GM21717 (cell line): Measurements from ENCODE around the gene TBL3.
"Not testable (repeated sequence)": the region's sequence is repeated elsewhere in the genome, so short reads cannot be mapped to it uniquely, and the experiment has no call there.

ENCODE experiments used
- ATAC-seq: cut with Tn5 transposase; IDR thresholded peaks from one replicate; pipeline ENCODE4 v1.9.1; 2021; ENCODE audit warnings: mild to moderate bottlenecking, moderate library complexity; ENCODE audit not compliant: unreplicated experiment

Gene TBL3

DNA sequence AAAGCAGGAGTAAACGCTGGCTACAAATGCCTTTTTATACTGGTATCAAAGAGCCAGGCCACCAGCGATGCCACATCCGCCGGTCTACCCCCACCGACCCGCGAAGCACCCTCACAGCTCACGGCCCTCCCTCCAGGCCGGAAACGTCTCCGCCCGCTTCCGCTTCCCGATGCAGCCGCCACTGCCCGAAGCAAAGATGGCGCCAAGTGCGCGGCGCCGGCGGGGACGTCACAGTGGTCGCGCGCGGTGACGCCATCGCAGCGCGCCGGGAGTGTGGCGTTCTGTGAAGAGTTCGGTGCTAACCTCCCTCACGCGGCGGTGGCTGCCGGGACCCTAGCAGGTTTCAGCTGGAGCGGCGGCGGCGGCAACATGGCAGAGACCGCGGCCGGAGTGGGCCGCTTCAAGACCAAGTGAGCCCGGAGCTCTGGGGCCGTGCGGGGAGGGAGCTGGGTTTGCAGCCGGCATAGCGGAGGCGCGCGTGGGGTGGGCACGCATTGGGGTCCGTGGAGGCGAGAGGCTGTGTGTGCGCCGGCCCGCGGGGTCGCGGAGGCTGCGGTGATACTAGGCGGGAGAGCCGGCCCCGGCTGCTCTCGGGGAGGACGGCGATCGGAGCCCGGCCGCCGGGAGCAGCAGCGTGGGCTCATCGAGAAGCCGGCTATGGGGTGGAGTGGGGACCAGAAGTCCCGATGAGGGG lies at the start of gene TBL3:
Gene TBL3, plus strand, starts transcription at position 258 of the 694 bp plus-strand sequence. Its CDS starts 112 bp downstream, at position 370.
- ATAC-seq = peak; percentile 57

DNA sequence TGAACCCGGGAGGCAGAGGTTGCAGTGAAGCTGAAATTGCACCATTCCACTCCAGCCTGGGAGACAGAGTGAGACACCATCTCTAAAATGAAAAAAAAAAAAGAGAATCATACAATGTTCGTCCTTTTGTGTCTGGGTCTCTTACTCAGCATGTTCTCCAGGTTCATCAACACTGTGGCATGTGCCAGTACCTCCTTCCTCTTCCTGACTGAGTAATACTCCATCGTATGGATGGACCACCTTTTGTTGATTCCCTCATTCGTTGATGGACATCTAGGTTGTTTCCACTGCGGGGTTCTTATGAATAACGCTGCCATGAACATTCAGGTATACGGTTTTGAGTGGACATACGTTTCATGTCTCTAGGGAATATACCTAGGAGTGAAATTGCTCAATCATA lies 49.5 kb upstream of the TBL3 start:
- no peak for ATAC-seq

DNA sequence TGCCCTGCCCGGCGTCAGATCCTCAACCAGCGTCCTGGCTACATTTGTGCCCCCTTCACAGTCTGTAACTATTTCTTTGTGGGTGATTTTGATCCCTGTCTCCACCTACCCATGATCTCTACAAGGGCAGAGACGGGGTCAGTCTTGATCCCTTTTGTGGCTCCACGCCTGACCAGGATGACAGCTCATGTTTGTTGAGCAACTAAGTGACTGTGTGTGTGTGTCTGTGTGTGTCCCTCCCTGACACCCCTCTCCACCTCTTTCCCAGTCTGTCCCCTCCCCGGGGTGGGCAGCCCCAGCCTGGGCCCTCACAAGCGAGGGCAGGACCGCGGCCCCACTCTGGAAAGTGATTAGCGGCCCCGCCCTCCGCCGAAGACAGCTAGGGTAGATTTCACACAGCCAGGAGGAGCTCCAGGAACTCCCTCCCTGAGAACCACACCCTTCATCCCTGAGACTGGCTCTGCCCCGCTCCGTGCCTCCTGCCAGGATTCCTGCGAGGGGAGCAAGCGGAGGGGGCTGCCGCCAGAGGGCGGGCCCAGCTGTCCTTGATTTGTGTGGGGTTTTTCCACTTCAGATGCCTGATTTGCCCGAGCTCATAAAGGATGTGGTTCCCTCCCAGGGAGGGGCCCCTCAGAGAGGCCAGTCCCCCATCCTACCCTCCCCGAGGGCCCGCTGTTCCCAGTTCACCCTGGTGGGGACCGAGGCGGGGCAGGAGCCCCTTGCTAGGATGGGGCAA lies 48.4 kb upstream of the TBL3 start:
- no peak for ATAC-seq

DNA sequence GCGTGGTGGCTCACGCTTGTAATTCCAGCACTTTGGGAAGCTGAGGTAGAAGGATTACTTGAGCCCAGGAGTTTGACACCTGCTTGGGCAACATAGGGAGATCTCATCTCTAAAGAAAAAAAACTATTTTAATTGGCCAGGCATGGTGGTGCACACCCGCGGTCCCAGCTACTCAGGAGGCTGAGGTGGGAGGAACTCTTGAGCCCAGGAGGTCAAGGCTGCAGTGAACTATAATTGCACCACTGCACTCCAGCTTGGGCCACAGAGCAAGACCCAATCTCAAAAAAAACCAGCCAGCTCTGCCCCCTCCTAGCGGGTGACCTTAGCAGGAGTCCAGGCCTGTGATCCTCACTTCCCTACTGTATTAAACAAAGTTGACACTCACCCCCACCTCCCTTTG lies 47.8 kb upstream of the TBL3 start:
- ATAC-seq = no peak

DNA sequence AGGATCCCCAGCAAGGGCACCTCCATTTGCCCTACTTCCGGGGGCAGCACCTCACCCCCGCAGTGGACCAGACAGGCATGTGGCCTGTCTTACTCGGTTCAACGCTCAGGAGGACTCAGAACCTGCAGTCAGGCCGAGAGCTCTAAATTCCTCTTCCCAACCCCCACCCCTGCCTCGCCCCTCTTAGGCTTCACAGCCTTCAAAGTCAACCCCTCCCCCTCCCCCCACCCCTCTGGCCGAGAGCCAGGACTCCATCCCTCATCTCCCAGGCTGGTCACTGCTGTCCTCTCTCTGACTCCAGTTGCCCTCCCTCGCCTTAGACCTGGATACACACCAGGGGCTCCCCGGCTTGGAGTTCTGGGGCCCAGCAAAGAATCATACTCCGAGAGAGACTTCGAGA lies 45.6 kb upstream of the TBL3 start:
- no peak for ATAC-seq

DNA sequence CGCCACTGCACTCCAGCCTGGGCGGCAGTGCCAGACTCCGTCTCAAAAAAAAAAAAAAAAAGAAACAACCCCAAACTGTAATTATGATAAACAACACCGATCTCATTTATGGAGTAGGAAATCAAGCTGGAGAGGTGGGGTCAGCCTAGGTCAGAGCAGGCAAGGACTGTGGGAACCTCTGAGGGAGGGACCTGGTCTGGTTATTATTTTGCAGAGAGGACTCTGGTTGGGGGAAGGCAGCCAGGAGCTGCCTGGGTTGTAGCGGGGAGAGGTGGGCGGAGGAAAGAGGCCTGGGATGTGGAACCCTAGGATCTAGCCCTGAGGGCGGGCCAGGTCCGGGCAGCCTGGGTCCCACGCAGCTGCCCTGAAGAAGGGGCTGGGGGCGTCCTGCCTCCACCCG lies 42.7 kb upstream of the TBL3 start:
- no peak for ATAC-seq

DNA sequence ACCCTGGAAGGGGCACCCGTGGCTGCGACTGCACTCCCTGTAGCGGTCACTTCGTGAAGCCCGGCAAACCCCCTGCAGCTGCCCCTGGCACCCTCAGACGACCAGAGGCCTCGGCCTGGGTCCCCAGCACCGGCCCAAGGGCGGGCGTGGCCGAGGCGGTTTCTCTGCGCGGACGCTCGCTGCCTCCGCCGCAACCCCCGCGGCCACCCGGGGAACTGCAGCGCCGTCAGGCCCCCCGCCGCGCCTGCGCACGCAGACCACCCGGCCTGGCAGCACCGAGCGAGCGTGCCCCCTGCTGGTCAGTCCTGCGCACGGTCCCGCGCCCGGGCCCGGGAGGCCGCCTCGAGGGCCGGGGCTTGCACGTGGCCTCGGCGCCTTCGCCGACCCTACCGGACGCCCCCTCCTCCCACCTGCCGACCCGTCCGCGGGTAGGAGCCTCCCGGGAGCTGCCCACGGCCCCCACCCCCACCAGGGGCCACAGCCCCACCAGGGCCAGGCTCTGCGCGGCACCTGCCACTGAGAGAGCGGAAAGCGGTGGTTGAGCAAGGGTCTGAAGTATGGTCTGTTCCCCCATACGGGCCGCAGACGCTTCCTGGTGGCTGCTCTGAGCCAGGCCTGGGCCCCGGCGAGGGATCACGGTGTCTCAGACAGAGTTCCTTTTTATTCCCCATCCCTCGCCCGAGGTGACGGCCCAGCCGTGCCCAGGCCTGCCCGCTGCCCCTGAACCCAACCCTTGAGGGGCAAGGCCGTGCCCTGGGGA lies 42.1 kb upstream of the TBL3 start:
- peak; percentile 80 for ATAC-seq

DNA sequence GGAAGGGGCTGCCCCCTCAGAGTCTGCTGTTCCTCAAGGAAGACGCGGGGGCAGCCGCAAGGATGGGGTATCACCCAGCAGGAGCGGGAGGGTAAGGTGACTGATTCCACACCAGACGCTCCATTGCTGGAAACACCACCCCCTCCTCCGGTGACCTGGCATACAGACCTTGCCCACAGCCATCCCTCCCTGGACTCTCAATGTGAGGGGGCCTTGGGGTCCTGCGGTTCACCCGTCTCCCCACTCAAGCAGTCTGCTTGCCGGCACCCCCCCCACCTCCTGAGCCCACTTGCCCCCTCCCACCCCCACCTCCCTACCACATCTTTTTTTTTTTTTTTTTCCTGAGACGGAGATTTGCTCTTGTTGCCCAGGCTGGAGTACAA lies 41.5 kb upstream of the TBL3 start:
- no peak for ATAC-seq

DNA sequence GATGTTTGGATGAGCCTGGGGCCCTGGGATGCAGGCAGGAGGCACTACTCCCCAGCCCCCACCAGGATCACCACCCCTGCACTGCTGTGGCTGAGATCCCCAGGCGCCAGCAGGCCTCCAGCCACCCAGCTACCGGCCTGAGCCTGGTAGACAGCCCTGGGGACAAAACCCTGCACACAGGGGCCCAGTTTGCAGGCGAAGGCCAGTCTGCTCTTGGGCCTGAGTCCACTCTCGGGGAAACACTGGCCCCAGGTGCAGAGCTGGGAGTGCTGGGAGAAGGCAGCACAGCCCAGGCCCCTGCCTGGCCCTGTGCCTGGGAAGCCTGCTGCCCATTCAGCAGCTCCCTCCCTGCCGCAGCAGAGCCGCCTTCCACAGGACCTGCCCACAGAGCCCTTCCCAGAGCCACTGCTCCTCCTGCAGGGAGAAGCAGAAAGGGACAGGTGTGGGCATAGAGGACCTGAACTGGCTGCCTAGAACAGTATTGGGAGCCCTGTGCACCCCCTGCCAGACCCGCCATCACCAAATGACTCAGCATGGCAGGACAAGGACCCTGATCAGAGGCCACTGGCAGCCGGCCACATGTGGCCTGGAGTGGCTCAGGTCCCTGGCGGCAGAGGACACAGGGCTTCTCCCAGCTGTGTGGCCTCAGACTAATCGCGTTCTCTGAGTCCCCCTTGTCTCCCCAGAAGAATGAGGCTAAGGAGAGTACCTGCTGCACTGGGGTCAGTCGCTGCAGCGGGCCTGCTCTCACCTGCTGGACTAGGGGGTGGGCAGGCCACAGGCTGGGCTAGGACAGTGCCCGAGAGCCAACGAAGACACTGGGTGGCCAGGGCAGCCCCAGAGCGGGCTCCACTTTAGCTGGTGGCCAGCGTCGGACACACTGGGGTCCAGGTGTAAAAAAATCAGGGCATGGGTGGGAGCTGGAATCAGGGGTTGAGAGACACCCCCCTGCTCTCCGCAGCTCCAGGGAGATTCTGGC lies 39.5 kb upstream of the TBL3 start:
- no peak for ATAC-seq

DNA sequence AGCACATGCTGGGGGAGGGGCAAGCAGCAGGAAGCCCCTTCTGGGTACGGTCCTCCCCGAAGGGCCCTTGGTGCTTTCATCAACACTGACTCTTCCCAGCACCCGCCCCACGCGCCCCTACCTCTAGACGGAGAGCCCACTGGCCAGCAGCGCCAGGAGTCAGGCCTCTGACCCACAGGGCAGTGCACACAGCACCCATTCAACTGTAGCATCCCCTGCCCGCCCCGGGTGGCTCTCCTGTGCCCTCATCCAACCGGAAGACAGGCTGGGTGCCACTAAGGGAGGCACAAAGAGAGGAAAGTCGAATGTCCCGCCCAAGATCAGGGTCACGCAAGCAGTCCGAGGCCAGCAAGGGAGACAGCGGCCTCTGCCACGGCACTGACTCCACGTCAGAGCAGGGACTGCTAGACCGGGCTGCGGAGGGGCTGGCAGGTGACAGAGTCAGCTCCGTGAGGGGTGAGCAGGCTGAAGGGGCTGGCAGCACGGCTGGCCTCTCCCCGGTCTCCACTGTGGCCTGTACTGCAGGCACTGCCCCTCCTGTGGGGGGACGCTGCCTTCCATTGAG lies 38.7 kb upstream of the TBL3 start:
- no peak for ATAC-seq

DNA sequence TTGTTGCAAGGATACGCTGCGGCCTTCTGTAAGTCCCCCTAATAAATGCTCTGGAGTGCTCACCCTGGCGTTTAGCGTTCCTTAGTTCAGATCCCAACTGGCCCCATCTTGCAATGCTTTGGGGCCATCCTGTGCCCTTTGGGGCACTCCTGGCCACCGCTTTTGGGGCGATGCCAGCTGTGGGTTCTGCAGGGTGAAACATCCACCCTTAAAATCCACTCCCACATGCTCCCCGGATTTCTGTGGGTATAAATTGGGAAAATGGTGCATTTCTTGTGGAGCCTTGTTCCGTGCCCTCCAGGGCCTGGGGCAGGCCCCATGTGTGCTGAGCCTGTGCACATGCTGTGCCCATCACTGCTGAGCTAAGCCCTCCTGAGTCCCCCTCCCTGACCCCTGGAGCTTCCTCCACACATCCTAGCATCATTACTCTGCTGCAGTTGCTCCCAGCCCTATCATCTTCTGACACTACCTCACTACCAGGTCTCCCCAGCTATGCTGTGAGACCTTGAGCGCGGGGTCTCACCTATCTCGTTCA lies 34.8 kb upstream of the TBL3 start:
- ATAC-seq = no peak

DNA sequence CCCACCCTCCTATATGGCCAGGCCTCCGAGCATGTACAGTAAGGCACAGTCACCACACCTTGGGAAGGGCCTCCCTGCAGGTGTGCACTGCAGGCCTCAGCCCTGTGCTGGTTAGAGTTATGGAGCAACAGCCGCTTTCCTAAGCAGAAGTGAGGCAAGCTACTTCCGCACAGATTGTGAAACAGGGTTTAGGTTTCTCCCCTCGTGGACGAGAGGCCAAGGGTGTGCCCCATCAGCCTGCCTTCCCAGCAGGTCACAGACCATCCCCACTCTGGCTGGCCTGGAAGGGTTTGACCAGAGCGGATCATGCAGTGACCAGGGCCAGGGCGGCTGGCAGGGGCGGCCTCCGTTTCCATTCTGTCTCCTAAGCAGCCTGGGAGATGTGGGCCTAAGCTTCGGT lies 33.5 kb upstream of the TBL3 start:
- no peak for ATAC-seq

DNA sequence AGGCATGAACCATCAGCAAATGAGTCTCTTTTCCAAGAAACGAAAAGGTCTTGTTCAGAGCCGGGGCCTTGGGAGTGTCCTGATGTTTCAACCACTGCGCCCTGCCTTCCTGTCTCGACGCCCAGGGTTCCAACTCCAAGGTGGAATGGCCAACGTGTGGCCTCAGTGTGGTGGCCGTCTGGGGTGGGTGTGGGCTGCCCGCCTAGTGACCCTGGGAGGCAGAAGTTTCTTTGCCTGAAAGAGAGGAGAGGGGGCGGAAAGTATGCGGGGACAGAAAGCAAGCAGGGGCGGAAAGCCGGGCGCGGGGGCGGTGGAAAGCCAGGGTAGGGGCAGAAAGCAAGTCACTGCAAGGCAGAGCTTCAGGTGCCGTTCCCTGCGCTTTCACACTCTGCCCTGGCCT lies 32.9 kb upstream of the TBL3 start:
- no peak for ATAC-seq

DNA sequence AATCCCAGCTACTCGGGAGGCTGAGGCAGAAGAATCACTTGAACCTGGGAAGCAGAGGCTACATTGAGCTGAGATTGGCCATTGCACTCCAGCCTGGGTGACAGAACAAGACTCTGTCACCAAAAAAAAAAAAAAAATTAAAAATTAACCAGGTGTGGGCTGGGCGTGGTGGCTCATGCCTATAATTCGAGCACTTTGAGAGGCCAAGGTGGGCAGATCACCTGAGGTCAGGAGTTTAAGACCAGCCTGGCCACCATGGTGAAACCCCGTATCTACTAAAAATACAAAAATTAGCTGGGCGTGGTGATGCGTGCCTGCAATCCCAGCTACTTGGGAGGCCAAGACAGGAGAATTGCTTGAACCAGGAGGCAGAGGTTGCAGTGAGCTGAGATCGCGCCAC lies 32.0 kb upstream of the TBL3 start:
- ATAC-seq = not testable (repeated sequence)

DNA sequence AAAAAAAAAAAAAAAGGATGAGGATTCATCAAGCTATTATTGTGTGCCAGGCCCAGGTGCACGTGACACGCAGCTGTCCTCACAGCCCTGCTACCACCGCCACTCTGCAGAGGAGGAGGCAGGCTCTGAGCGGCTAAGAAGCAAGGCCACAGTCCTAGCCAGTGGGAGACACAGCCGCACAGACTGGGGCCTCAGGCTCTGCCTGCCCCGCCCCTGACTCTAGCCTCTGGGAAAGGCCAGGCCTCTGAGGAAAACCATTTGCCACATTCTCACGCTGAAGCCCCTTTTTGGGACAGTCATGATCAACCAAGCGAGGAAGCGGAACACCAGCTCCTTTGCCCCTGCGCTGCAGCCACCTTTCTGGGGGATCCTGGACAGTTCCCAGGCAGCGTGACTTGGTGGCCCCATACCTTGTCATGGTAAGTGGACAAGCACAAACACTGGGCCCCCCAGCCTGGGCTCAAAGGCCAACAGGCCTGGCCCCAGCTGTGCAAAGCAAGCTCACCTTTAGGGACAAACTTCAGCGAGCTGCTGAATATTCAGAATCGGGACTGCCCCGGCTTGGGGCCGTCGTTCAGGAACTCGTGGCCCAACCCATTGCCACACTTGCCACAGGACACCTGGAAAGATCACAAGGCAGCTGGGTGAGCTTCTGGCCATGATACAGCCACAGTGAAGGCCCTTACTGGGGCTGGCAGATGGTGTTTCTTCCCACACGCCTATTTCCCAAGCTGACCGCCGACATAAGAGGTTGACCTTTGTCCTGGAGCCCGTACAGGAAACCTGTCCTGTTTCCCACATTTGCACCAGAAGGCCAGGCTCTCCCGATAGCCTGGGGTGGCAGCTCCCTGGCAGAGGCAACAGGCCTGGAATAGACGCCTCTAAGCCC lies 31.3 kb upstream of the TBL3 start:
- ATAC-seq = no peak

DNA sequence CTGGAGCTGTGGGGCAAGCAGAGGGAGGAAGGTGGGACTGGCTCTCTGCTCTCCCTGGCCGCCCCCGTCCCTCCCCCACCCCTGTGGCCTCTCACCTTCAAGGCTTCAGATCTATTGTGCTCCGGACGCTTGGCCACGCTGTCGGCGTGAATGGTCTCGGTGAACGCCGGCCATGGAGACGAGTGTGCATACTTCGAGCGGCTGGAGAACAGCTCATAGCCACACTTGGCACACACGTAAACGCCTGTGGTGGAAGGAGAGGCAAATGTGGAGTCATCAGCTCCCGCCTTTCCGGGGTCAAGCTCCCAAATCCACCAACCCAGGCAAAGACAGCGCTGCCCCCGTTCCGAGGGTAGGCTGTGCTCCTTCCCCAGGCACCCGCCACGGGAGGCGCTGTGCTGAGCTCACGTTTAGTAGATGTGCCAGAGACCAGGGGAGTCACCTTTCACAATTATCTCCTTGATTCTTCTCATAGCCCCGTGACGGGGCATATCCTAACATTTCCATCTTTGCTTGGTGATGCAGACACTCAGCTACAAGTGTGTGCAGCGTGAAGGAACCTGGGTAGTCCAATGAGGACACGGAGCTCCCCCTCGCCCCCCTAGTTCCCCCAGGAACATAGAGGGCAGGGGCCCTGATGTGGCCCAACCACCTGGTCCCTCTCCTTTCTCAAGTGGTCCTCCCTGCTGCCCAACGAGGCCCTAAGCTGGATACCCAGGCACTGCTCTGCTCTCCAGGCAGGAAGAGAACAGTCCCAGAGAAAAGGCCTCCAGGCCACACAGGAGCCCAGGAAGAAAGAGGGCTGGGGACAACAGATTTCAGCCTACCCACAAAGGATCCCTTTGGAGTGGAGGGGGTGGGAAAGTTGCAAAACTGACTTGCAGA lies 30.4 kb upstream of the TBL3 start:
- no peak for ATAC-seq

DNA sequence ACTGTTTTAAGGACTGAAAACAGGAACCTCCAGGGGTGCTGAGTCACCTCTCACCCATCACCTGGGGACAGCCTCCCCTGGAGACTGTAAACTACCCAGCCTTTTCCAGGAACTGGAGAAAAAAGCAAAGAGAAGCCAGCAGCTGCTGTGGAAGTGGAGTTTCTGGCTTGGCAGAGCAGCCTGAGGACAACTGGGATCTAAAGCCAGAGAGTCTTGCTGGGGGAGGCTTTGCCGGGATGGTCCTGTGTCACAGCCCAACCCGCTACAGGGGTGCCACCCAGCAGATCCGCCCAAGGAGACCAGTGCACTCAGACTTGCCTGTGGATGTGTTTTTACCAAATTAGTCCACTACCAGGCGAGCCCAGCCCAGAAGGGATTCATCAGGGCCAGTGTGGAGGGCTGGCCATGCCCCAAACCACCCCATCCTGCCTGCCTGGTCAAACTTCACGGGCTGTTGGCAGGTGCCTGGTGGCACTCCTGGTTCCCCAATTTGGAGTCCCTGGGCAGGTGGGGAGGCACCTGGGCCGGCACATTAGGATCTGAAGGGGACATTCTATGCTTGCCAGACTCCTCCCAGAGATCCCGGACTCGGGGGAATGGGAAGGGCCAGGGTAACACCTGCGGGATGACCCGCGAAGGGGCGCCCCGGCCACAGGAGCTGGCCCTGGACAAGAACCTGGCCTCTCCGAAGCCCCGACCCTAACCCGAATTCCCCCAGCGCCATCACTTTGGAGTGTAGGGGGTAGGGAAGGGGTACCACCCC lies 29.6 kb upstream of the TBL3 start:
- no peak for ATAC-seq
